ENCODE data around the gene MANBA.
"Not testable (repeated sequence)": the region's sequence is repeated elsewhere in the genome, so short reads cannot be mapped to it uniquely, and the experiment has no call there.

The MANBA gene

GRCh38 chr4:102619021-102619420 is 141.7 kb downstream of the MANBA start:
- DNase-seq = not testable (repeated sequence)

- peak; percentile 29 for DNase-seq
Measured at GRCh38 chr4:102616636-102617035, 144.1 kb downstream of the MANBA start.

- peak; percentile 52 for DNase-seq
Measured at GRCh38 chr4:102614801-102615200, 146.0 kb downstream of the MANBA start.

GRCh38 chr4:102612824-102613366 is 147.9 kb downstream of the MANBA start:
- peak; percentile 62 for DNase-seq

- no peak for DNase-seq
Measured at GRCh38 chr4:102612210-102612609, 148.6 kb downstream of the MANBA start.

GRCh38 chr4:102610476-102610875 is 150.3 kb downstream of the MANBA start:
- DNase-seq = no peak

GRCh38 chr4:102610007-102610406 is 150.8 kb downstream of the MANBA start:
- no peak for DNase-seq

GRCh38 chr4:102608190-102608589 is 152.6 kb downstream of the MANBA start:
- no peak for DNase-seq

GRCh38 chr4:102606846-102607450 is 153.8 kb downstream of the MANBA start:
- no peak for DNase-seq

GRCh38 chr4:102606261-102606660 is 154.5 kb downstream of the MANBA start:
- no peak for DNase-seq

GRCh38 chr4:102604222-102604940 is 156.4 kb downstream of the MANBA start:
- no peak for DNase-seq

- DNase-seq = no peak
Measured at GRCh38 chr4:102601586-102602227, 159.1 kb downstream of the MANBA start.

GRCh38 chr4:102600689-102601088 is 160.1 kb downstream of the MANBA start:
- DNase-seq = no peak

- DNase-seq = no peak
Measured at GRCh38 chr4:102599886-102600285, 160.9 kb downstream of the MANBA start.

GRCh38 chr4:102599455-102599854 is 161.3 kb downstream of the MANBA start:
- DNase-seq = no peak

GRCh38 chr4:102598762-102599374 is 161.9 kb downstream of the MANBA start:
- no peak for DNase-seq

- no peak for DNase-seq
Measured at GRCh38 chr4:102598086-102598761, 162.5 kb downstream of the MANBA start.

GRCh38 chr4:102596532-102596931 is 164.2 kb downstream of the MANBA start:
- DNase-seq = no peak

- no peak for DNase-seq
Measured at GRCh38 chr4:102594000-102594399, 166.8 kb downstream of the MANBA start.

- DNase-seq = no peak
Measured at GRCh38 chr4:102593147-102593546, 167.6 kb downstream of the MANBA start.

GRCh38 chr4:102592256-102592655 is 168.5 kb downstream of the MANBA start:
- no peak for DNase-seq

- no peak for DNase-seq
Measured at GRCh38 chr4:102589743-102590142, 171.0 kb downstream of the MANBA start.

- DNase-seq = peak; percentile 39
Measured at GRCh38 chr4:102586644-102587021, 174.1 kb downstream of the MANBA start.
